IPS-18a (cell line): Measurements from ENCODE around the gene ANXA10.
"Not testable (repeated sequence)": the region's sequence is repeated elsewhere in the genome, so short reads cannot be mapped to it uniquely, and the experiment has no call there.

ENCODE experiments used
- H3K27ac ChIP-seq: one replicate; pipeline ENCODE4 v1.5.1; 2013; ENCODE audit warnings: low read length
- H3K27me3 ChIP-seq: one replicate; pipeline ENCODE4 v1.6.1; 2013; ENCODE audit warnings: mild to moderate bottlenecking, low read length; ENCODE audit not compliant: control insufficient read depth, insufficient read depth
- H3K36me3 ChIP-seq: one replicate; pipeline ENCODE4 v1.6.1; 2013; ENCODE audit warnings: low read depth, low read length; ENCODE audit not compliant: control insufficient read depth
- H3K4me1 ChIP-seq: one replicate; pipeline ENCODE4 v1.6.1; 2013; ENCODE audit warnings: low read depth, low read length; ENCODE audit not compliant: control insufficient read depth
- H3K4me3 ChIP-seq: one replicate; pipeline ENCODE4 v1.5.1; 2013; ENCODE audit warnings: low read length
- H3K9ac ChIP-seq: one replicate; pipeline ENCODE4 v1.6.1; 2013; ENCODE audit warnings: mild to moderate bottlenecking, low read length, moderate library complexity
- H3K9me3 ChIP-seq: one replicate; pipeline ENCODE4 v1.6.1; 2013; ENCODE audit warnings: low read depth, low read length; ENCODE audit not compliant: control insufficient read depth

Gene ANXA10

GRCh38 chr4:168077726-168078239, 14.6 kb upstream of the ANXA10 start:
- Histone ChIP-seq H3K4me1 (no peaks in the 10 kb centered on the region), H3K36me3 (no peaks in the 10 kb centered on the region), H3K4me3 (no peak overlapping the region), H3K27me3 (no peaks in the 10 kb centered on the region), H3K9ac (no peak overlapping the region), H3K27ac (no peak overlapping the region), H3K9me3 (no peaks in the 10 kb centered on the region)

DNA sequence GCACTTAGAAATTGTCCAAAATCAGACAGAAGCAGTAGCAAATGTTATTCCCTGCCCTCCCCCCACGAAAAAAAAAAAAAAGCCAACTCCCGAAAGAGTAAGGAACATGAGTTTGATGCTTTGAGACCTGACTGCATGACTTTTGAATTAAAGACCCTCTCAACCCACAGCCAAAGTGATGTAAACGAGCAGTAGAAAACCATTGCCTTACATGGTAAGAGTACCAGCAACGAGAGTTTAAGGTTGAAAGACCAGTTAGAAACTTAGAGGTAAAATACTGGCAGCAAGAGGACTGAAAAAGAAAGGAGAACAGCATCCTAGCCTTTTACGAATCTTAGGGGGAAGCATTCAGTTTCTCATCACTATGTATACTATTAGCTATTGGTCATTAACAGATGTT, 10.0 kb upstream of the ANXA10 start:
- no peaks in the 10 kb centered on the region for H3K27me3 ChIP-seq
- H3K4me1 ChIP-seq: no peaks in the 10 kb centered on the region
- peaks cover 4% of the 10 kb centered on the region for H3K9me3 ChIP-seq

DNA sequence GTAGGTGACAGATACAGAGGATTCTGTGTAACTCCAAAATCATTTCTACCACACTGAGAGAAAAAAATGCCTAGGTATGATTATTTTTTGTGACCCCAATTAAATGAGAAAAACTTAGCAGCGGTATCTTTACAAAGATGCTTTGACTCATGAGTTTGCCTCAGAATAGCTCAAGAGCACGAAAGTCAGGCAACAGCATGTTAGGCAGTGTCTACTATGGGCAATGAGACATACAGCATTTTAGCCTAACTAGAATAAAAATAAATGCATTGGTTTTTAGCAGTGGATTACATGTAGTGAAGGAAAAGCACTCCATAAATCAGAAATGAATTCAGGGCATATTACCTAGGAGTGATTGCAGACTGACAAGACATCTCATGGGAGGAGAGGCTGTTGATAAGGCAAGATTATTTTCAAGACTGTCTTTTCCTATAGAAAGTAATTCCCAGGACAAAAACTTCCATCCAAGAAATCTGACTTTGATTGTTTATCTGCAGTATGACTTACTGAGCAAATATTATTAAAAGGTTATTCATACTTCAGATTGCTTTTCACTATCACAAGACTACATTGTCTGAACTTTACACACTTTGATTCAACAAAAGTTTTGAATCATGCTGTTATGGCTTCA, 3.6 kb downstream of the ANXA10 start:
- Histone ChIP-seq H3K9me3 (no peaks in the 10 kb centered on the region), H3K36me3 (no peaks in the 10 kb centered on the region), H3K9ac (no peak overlapping the region), H3K27me3 (no peaks in the 10 kb centered on the region), H3K27ac (no peak overlapping the region), H3K4me3 (no peak overlapping the region), H3K4me1 (no peaks in the 10 kb centered on the region)

More for the DNA sequence above, 10.0 kb upstream of the ANXA10 start:
- Histone ChIP-seq H3K9ac (no peak overlapping the region), H3K27ac (no peak overlapping the region), H3K36me3 (no peaks in the 10 kb centered on the region), H3K4me3 (no peak overlapping the region)

GRCh38 chr4:168096407-168096784, 4.1 kb downstream of the ANXA10 start:
- Histone ChIP-seq H3K9me3 (no peaks in the 10 kb centered on the region), H3K27ac (no peak overlapping the region), H3K36me3 (no peaks in the 10 kb centered on the region), H3K9ac (no peak overlapping the region), H3K4me3 (no peak overlapping the region), H3K4me1 (no peaks in the 10 kb centered on the region), H3K27me3 (no peaks in the 10 kb centered on the region)

DNA sequence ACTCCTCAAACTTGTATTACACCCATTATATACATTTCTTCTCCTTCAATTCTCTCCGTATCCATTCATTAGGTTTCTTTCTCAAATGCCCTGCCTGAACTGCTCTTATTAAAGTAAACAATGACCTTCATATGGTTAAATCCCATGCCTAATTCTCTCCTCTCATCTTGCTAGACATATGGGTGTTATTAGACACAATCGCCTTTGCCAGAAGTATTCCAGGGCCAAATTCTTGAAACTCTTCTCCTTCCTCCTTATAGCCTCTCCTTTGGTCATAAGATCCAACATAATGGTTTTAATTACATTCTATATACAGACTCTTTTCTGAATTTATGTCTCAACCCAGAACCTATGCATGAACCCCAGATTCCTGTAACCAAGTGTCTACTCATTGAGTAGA, 4.8 kb downstream of the ANXA10 start:
- H3K27me3 ChIP-seq: no peaks in the 10 kb centered on the region
- H3K9ac ChIP-seq: no peak overlapping the region
- H3K27ac ChIP-seq: no peak overlapping the region
- H3K4me3 ChIP-seq: no peak overlapping the region
- no peaks in the 10 kb centered on the region for H3K9me3 ChIP-seq
- H3K36me3 ChIP-seq: no peaks in the 10 kb centered on the region
- H3K4me1 ChIP-seq: no peaks in the 10 kb centered on the region

- Histone ChIP-seq H3K36me3 (no peaks in the 10 kb centered on the region), H3K9me3 (no peaks in the 10 kb centered on the region), H3K4me3 (no peak overlapping the region), H3K4me1 (no peaks in the 10 kb centered on the region), H3K27ac (no peak overlapping the region), H3K9ac (no peak overlapping the region), H3K27me3 (no peaks in the 10 kb centered on the region)
These were observed 5.9 kb downstream of the ANXA10 start for GRCh38 chr4:168098248-168098717.

DNA sequence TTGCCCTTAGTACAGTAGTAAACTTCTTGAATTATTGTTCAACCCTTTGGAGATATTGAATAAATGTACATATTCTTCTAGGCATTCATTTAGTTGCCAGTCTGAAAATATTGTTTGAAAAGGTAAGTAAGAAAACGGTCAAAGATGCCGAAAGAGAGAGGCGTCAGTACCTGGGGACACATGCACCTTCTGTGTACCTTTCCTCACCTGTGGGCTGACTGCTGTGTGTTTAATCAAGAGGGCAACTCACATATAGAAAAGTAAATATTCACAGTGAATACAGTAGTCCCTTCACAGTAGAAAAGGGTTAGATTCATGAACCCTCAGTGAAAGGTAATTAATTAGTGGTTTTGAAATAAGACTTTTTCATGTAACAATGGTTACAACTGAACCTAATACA, 6.9 kb downstream of the ANXA10 start:
- H3K36me3 ChIP-seq: no peaks in the 10 kb centered on the region
- H3K9ac ChIP-seq: no peak overlapping the region
- H3K4me3 ChIP-seq: no peak overlapping the region
- H3K9me3 ChIP-seq: no peaks in the 10 kb centered on the region
- H3K4me1 ChIP-seq: no peaks in the 10 kb centered on the region
- no peak overlapping the region for H3K27ac ChIP-seq
- H3K27me3 ChIP-seq: no peaks in the 10 kb centered on the region

GRCh38 chr4:168101026-168101425, 8.7 kb downstream of the ANXA10 start:
- Histone ChIP-seq H3K9ac (no peak overlapping the region), H3K27me3 (no peaks in the 10 kb centered on the region), H3K36me3 (no peaks in the 10 kb centered on the region), H3K9me3 (no peaks in the 10 kb centered on the region), H3K27ac (no peak overlapping the region), H3K4me3 (no peak overlapping the region), H3K4me1 (no peaks in the 10 kb centered on the region)

- H3K27me3 ChIP-seq: no peaks in the 10 kb centered on the region
- H3K9ac ChIP-seq: no peak overlapping the region
- H3K36me3 ChIP-seq: no peaks in the 10 kb centered on the region
- no peaks in the 10 kb centered on the region for H3K4me1 ChIP-seq
- no peak overlapping the region for H3K4me3 ChIP-seq
- no peaks in the 10 kb centered on the region for H3K9me3 ChIP-seq
- H3K27ac ChIP-seq: no peak overlapping the region
These were observed 10.1 kb downstream of the ANXA10 start for GRCh38 chr4:168102403-168102802.

DNA sequence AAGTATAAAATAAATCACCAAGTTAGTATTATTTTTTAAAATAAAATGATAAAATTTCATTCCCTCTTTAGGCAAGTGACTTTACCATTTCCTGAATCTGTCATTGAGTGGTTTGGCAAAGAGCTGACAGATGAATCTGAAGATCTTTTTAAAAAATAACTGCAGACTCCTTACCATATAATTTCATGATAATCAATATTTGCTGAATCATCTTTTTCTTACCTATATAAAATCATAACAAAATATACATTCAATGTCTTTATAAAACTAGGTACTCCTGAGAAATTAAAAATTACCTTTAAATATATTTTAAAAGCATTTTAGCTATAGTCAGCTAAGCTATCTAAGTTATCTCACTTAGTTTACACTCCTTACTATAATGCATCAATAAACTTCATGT, 17.2 kb downstream of the ANXA10 start:
- Histone ChIP-seq H3K4me1 (no peaks in the 10 kb centered on the region), H3K9ac (no peak overlapping the region), H3K27ac (no peak overlapping the region), H3K27me3 (no peaks in the 10 kb centered on the region), H3K36me3 (no peaks in the 10 kb centered on the region), H3K9me3 (no peaks in the 10 kb centered on the region), H3K4me3 (no peak overlapping the region)

- not testable (repeated sequence) for H3K27ac ChIP-seq, H3K36me3 ChIP-seq, H3K9me3 ChIP-seq, H3K4me1 ChIP-seq, H3K9ac ChIP-seq, H3K27me3 ChIP-seq, H3K4me3 ChIP-seq
These were observed 20.7 kb downstream of the ANXA10 start for GRCh38 chr4:168113059-168113458.

- H3K9ac ChIP-seq: no peak overlapping the region
- H3K4me1 ChIP-seq: no peaks in the 10 kb centered on the region
- no peaks in the 10 kb centered on the region for H3K27me3 ChIP-seq
- no peaks in the 10 kb centered on the region for H3K9me3 ChIP-seq
- H3K36me3 ChIP-seq: no peaks in the 10 kb centered on the region
- H3K4me3 ChIP-seq: no peak overlapping the region
- H3K27ac ChIP-seq: no peak overlapping the region
These were observed 25.8 kb downstream of the ANXA10 start for GRCh38 chr4:168118116-168118655.
